DMS153 treated with DMSO at 0.1 percent for 48 hours (cell line): ENCODE results near the gene NPIPA1.
"Not testable (repeated sequence)": the region's sequence is repeated elsewhere in the genome, so short reads cannot be mapped to it uniquely, and the experiment has no call there.

Source experiments
- DNase-seq: peaks from one replicate; lab custom pipeline; 2025; ENCODE audit not compliant: unreplicated experiment; lab: John Stamatoyannopoulos, UW

NPIPA1 gene

GRCh38 chr16:14930246-14930645, 7.0 kb upstream of the NPIPA1 start:
- DNase-seq, result not testable (repeated sequence)

GRCh38 chr16:14930971-14931370, 6.3 kb upstream of the NPIPA1 start:
- DNase-seq, result not testable (repeated sequence)

GRCh38 chr16:14932581-14933375, 4.5 kb upstream of the NPIPA1 start:
- not testable (repeated sequence) for DNase-seq

GRCh38 chr16:14937994-14938393, 751 bp downstream of the NPIPA1 start:
- DNase-seq, result not testable (repeated sequence)

GRCh38 chr16:14942686-14943085, 5.4 kb downstream of the NPIPA1 start:
- DNase-seq, result not testable (repeated sequence)

DNA sequence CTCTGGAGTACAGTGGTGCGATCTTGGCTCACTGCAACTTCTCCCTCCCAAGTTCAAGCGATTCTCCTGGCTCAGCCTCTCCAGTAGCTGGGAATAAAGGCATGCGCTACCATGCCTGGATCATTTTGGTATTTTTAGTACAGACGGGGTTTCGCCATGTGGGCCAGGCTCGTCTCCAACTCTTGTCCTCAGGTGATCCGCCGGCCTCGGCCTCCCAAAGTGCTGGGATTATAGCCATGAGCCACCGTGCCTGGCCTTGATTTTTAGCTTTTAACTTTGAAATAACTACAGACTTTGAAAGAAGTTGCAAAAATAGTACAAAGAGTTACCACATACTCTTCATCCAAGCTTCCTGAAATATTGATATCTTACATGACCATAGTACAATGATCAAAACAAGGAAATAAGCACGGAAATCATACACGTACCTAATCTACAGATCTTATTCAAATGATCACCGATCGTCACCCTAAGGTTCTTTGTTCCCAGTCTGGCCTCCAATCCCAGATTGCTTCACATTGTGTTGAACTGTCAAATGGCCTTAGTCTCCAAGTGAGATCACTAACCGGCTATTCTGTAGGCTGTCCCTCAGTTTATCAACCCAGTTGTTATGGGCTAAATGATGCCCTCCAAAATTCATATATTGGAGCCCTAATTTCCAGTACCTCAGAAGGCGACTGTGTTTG, 18.4 kb downstream of the NPIPA1 start:
- no peak for DNase-seq

DNA sequence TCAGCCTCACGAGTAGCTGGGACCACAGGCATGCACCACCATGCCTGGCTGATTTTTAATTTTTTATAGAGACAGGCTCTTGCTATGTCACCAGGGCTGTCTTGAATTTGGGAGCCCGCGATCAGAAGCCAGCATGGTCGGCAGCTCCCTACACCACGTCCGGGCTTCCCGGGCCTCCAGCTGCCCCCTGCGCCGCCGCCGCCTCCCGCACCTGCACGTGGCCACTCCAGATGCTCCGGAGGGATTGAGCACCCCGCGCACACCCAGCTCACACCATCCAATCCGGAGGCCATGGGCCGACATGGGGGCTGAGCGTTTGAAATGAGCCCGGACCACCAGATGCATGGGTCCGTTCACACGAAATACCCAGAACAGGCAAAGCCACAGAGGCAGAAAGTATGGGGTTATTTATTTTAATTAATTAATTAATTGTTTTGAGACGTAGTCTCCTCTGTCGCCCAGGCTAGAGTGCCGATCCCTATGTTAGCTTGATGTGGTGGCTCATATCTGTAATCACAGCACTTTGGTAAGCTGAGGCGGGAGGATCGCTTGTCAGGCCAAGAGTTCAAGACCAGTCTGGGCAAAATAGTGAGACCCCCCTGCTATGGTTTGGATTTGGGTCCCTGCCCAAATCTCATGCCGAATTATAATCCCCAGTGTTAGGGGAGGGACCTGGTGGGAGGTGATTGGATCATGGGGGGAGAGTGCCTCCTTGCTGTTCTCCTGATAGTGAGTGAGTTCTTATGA, 20.5 kb downstream of the NPIPA1 start:
- no peak for DNase-seq

GRCh38 chr16:14958323-14958600, 21.0 kb downstream of the NPIPA1 start:
- no peak for DNase-seq

- DNase-seq, result no peak
Measured at GRCh38 chr16:14958970-14959369, 21.7 kb downstream of the NPIPA1 start.

- DNase-seq, result no peak
Measured at GRCh38 chr16:14961405-14962186, 24.4 kb downstream of the NPIPA1 start.

- no peak for DNase-seq
Measured at GRCh38 chr16:14963281-14964173, 26.3 kb downstream of the NPIPA1 start.

GRCh38 chr16:14965328-14965727, 28.1 kb downstream of the NPIPA1 start:
- DNase-seq, result no peak

- not testable (repeated sequence) for DNase-seq
Measured at GRCh38 chr16:14969795-14970194, 32.6 kb downstream of the NPIPA1 start.

DNA sequence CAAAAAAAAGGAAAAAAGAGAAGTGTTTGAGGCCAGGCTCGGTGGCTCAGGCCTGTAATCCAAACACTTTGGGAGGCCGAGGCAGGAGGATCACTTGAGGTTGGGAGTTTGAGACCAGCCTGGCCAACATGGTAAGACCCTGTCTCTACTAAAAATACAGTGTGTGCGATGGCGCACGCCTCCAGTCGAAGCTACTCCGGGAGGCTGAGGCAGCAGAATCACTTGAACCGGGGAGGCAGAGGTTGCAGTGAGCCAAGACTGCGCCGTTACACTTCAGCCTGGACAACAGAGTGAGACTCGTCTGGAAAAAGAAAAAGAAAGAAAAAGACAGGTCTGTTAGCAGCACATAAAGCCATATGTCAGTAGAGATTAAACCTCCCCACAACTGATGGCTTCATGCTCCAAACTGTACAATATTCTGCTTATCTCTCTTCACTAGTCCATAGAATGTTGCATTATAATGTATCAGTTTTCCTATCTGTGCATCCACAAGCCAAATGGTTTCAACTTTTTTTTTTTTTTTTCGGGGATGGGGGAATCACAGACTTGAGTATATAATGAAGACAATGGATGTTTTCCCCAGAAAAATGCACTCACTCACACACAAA, 34.5 kb downstream of the NPIPA1 start:
- not testable (repeated sequence) for DNase-seq

DNA sequence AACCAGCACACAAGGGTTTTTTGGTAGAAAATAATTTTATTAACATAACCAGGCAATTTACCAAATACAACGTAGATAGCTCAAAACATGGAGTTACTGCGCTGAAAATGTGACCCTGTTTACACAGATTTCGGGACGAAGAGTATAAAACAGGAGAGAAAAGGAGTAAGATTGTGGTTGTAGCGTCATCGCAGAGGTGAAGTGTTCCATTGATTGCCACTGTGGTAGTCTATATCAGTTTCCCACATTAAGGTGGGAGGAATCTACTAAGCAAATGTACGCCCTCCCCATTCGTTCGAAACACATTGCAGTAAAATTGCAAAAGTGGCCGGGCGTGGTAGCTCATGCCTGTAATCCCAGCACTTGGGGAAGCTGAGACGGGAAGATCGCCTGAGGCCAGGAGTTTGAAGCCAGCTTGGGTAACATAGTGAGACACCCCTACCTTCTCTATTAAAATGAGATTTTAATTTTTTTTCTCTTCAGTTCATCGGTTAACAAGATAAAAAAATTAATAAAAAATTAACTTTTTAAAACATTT, 36.6 kb downstream of the NPIPA1 start:
- DNase-seq, result not testable (repeated sequence)

DNA sequence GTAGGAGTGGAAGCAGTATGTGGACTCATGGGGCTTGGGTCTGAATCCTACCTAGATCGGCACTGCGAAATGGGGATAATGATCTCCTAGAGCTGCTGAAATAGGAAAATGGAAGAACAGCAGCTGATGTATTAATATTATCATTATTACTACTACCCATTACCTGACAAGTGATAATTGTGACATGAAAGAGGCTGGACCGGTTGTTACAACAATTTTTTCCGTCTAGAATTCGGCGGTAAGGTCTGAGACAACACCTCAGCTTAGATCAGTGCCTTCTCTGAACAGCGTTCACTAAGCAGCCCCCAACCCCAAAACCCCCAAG, 37.0 kb downstream of the NPIPA1 start:
- DNase-seq, result not testable (repeated sequence)

GRCh38 chr16:14974656-14975417, 37.6 kb downstream of the NPIPA1 start, which contains the start of gene PDXDC1:
PDXDC1 (plus strand) TSS chr16:14975026; CDS start chr16:14975200, 174 bp downstream.
- DNase-seq, result peak; percentile 95

GRCh38 chr16:14975418-14976194, 38.4 kb downstream of the NPIPA1 start:
- not testable (repeated sequence) for DNase-seq
